Activated T-helper 2 cell treated with anti-CD3 and anti-CD28 coated beads, Interferon-gamma antibody, Interleukin-2, Interleukin-4, amounts not matched to agents 10 μg/mL and 5 μg/mL and 100 μg/mL, durations not matched to agents 14 hours and 24 hours and 36 hours (primary cell): Measurements from ENCODE around the gene SPCS2. TPM values are rescaled to one million over a fixed set of nuclear protein-coding genes. Genes with fewer than 3 reads are reported as not detected.

Experiments
- DNase-seq: peaks from one replicate; pipeline ENCODE4 v3.0.0; 2021; ENCODE audit warnings: low spot score
- H3K27ac Mint-ChIP-seq: one replicate; pipeline ENCODE4 v1.8.0; 2021; ENCODE audit warnings: mixed read lengths
- H3K27me3 Mint-ChIP-seq: one replicate; pipeline ENCODE4 v1.8.0; 2021; ENCODE audit warnings: low read depth, mixed read lengths
- H3K36me3 Mint-ChIP-seq: one replicate; pipeline ENCODE4 v1.8.0; 2021; ENCODE audit warnings: low read depth, mixed read lengths
- H3K4me1 Mint-ChIP-seq: one replicate; pipeline ENCODE4 v1.8.0; 2021; ENCODE audit warnings: low read depth, mixed read lengths
- H3K4me3 Mint-ChIP-seq: one replicate; pipeline ENCODE4 v1.8.0; 2021; ENCODE audit warnings: low read depth, mild to moderate bottlenecking, moderate library complexity, mixed read lengths
- H3K9me3 Mint-ChIP-seq: one replicate; pipeline ENCODE4 v1.8.0; 2021; ENCODE audit warnings: mixed read lengths
- intact Hi-C: fragments of 100-400 bp; cut with micrococcal nuclease; formaldehyde crosslinking; loops from one replicate; pipeline ENCODE4 v1.15.1; 2023
- total RNA-seq: library from RNA; stranded (reverse); gene quantifications from 2 replicates; pipeline ENCODE4 v1.2.3, GENCODE V29; 2022

Gene SPCS2
- total RNA-seq, 1 donor from 2014 or later: 169 TPM

GRCh38 chr11:74933765-74934164 is 15.3 kb upstream of the SPCS2 start:
- intact Hi-C loops: loop anchor here (2.0 kb wide), 1 partner anchor 15 kb away; the partner anchor contains the start of genes SPCS2 and XRRA1
- Mint-ChIP-seq H3K4me3 (no peak overlapping the region), H3K27me3 (no peaks in the 10 kb centered on the region), H3K36me3 (peaks cover 24% of the 10 kb centered on the region), H3K4me1 (peaks cover 21% of the 10 kb centered on the region), H3K9me3 (no peaks in the 10 kb centered on the region), H3K27ac (no peak overlapping the region)
- no peak for DNase-seq

DNA sequence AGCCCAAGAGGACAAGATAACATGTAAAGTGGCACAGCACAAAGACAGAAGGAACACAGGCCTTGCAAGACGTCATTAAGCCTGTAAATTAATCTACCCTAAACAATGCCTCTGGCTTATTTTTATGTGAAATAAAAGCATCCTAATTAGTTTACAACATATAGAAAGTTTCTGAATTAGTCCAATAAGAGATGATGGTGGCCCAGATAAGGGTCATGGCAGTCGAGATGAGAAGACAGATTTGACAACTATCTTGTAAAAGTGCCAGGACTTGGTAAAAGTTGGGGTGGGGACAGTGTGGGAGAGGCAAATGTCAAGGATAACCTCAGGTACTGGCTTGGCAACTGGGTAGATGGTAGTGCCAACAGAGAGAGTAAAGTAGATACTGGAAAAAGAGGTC is 13.8 kb upstream of the SPCS2 start:
- H3K27me3 Mint-ChIP-seq: no peaks in the 10 kb centered on the region
- no peak for DNase-seq
- H3K4me1 Mint-ChIP-seq: peaks cover 21% of the 10 kb centered on the region
- H3K9me3 Mint-ChIP-seq: no peaks in the 10 kb centered on the region
- H3K27ac Mint-ChIP-seq: no peak overlapping the region
- no peak overlapping the region for H3K4me3 Mint-ChIP-seq
- H3K36me3 Mint-ChIP-seq: peaks cover 26% of the 10 kb centered on the region
- intact Hi-C loops: no loop called here

- DNase-seq: no peak
- Mint-ChIP-seq H3K4me3 (no peak overlapping the region), H3K36me3 (peaks cover 29% of the 10 kb centered on the region), H3K4me1 (peaks cover 21% of the 10 kb centered on the region), H3K27me3 (no peaks in the 10 kb centered on the region), H3K27ac (no peak overlapping the region), H3K9me3 (no peaks in the 10 kb centered on the region)
- intact Hi-C loops: no loop called here
Observed at GRCh38 chr11:74936087-74936486, 13.0 kb upstream of the SPCS2 start.

- Mint-ChIP-seq H3K27me3 (no peaks in the 10 kb centered on the region), H3K36me3 (peaks cover 29% of the 10 kb centered on the region), H3K4me1 (peaks cover 20% of the 10 kb centered on the region), H3K4me3 (no peak overlapping the region), H3K9me3 (no peaks in the 10 kb centered on the region), H3K27ac (no peak overlapping the region)
- DNase-seq: no peak
- intact Hi-C loops: no loop called here
Observed at GRCh38 chr11:74936976-74937375, 12.1 kb upstream of the SPCS2 start.

GRCh38 chr11:74937696-74938475 is 11.2 kb upstream of the SPCS2 start:
- intact Hi-C loops: no loop called here
- H3K36me3 Mint-ChIP-seq: peaks cover 29% of the 10 kb centered on the region
- no peak overlapping the region for H3K27ac Mint-ChIP-seq
- peaks cover 15% of the 10 kb centered on the region for H3K4me1 Mint-ChIP-seq
- H3K4me3 Mint-ChIP-seq: no peak overlapping the region
- no peaks in the 10 kb centered on the region for H3K27me3 Mint-ChIP-seq
- no peak for DNase-seq
- H3K9me3 Mint-ChIP-seq: no peaks in the 10 kb centered on the region

- Mint-ChIP-seq H3K4me3 (no peak overlapping the region), H3K27me3 (no peaks in the 10 kb centered on the region), H3K4me1 (peaks cover 23% of the 10 kb centered on the region), H3K27ac (no peak overlapping the region), H3K36me3 (peaks cover 13% of the 10 kb centered on the region), H3K9me3 (no peaks in the 10 kb centered on the region)
- intact Hi-C loops: loop anchor here (10.0 kb wide), 1 partner anchor 547 kb away; the partner anchor contains the start of gene PGM2L1
- no peak for DNase-seq
Observed at GRCh38 chr11:74941492-74941891, 7.6 kb upstream of the SPCS2 start.

DNA sequence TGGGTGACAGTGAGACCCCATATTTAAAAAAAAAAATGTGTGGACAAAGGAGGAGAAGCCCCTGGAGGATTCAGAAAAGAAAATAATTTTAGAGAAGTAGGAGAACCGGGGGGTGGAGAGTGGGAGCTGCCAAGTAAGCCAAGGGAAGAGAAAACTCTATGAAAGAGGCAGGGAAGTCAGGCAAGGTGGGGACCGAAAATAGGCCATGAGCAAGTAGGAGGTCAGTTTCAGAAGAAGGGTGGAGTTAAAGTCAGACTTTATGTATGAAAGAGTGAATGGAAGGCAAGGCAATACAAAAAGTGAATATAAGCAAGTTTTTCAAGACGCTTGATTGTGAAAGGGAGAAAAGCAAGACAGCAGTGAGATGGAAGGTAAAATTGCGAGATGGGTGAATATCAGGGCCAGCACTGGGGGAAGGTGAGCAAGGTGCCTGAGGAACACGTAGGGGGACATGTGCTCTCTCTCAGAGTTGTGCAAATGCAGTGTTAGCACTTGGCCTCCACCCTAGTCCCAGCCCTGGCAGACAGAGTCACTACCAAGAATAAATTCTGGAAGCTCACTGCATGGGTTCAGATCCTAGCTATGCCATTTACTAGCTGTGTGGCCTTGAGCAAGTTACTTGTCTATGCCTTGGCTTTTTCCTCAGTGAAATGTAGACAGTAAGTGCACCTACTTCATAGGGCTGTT is 6.8 kb upstream of the SPCS2 start:
- Mint-ChIP-seq H3K27ac (peak overlapping the region; percentile 50), H3K27me3 (no peaks in the 10 kb centered on the region), H3K36me3 (peaks cover 10% of the 10 kb centered on the region), H3K4me1 (peaks cover 23% of the 10 kb centered on the region), H3K9me3 (no peaks in the 10 kb centered on the region), H3K4me3 (no peak overlapping the region)
- intact Hi-C loops: loop anchor here (10.0 kb wide), 1 partner anchor 547 kb away; the partner anchor contains the start of gene PGM2L1
- no peak for DNase-seq

GRCh38 chr11:74948546-74948897 is 544 bp upstream of the SPCS2 start:
- H3K4me1 Mint-ChIP-seq: peaks cover 39% of the 10 kb centered on the region
- no peak for DNase-seq
- no peaks in the 10 kb centered on the region for H3K9me3 Mint-ChIP-seq
- peaks cover 35% of the 10 kb centered on the region for H3K36me3 Mint-ChIP-seq
- H3K27ac Mint-ChIP-seq: peak overlapping the region; percentile 94
- H3K27me3 Mint-ChIP-seq: no peaks in the 10 kb centered on the region
- peak overlapping the region; percentile 95 for H3K4me3 Mint-ChIP-seq
- intact Hi-C loops: loop anchor here (2.0 to 10.0 kb wide), 2 partner anchors 16 to 554 kb away; partner anchors contain the start of gene PGM2L1

- H3K4me1 Mint-ChIP-seq: peaks cover 44% of the 10 kb centered on the region
- no peak for DNase-seq
- intact Hi-C loops: loop anchor here (1.0 to 10.0 kb wide), 3 partner anchors 17 to 555 kb away; partner anchors contain the start of genes NEU3 and PGM2L1
- H3K9me3 Mint-ChIP-seq: no peaks in the 10 kb centered on the region
- peak overlapping the region; percentile 94 for H3K27ac Mint-ChIP-seq
- H3K36me3 Mint-ChIP-seq: peaks cover 44% of the 10 kb centered on the region
- H3K27me3 Mint-ChIP-seq: no peaks in the 10 kb centered on the region
- peak overlapping the region; percentile 95 for H3K4me3 Mint-ChIP-seq
Observed at GRCh38 chr11:74949753-74950137, 679 bp downstream of the SPCS2 start.

- peaks cover 41% of the 10 kb centered on the region for H3K4me1 Mint-ChIP-seq
- H3K4me3 Mint-ChIP-seq: peak overlapping the region; percentile 95
- no peaks in the 10 kb centered on the region for H3K9me3 Mint-ChIP-seq
- DNase-seq: no peak
- peak overlapping the region; percentile 94 for H3K27ac Mint-ChIP-seq
- no peaks in the 10 kb centered on the region for H3K27me3 Mint-ChIP-seq
- intact Hi-C loops: no loop called here
- peaks cover 50% of the 10 kb centered on the region for H3K36me3 Mint-ChIP-seq
Observed at GRCh38 chr11:74950374-74950969, 1.4 kb downstream of the SPCS2 start.

- intact Hi-C loops: no loop called here
- Mint-ChIP-seq H3K4me1 (peaks cover 45% of the 10 kb centered on the region), H3K36me3 (peaks cover 50% of the 10 kb centered on the region), H3K4me3 (peak overlapping the region; percentile 95), H3K9me3 (no peaks in the 10 kb centered on the region), H3K27me3 (no peaks in the 10 kb centered on the region), H3K27ac (peak overlapping the region; percentile 35)
- no peak for DNase-seq
Observed at GRCh38 chr11:74951226-74951625, 2.2 kb downstream of the SPCS2 start.

DNA sequence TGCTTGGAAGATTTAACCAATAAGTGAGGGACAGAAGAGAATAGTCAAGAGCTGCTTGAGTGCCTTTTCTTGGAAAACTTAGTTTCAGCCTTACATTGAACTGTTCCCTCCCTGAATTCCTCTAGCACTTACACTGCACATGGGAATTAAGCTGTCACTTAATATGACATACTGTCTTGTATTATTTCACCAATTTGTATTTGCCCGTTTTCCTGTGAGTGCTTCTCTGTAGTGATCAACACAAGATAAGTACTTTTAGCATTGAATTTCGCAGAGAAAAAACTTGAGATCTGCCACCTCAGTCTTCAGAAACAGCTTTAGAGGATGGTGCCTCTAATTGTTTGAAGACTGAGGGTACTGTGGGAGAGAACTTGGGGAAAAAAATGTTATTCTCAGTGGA is 3.7 kb downstream of the SPCS2 start:
- Mint-ChIP-seq H3K4me1 (peaks cover 50% of the 10 kb centered on the region), H3K4me3 (no peak overlapping the region), H3K9me3 (no peaks in the 10 kb centered on the region), H3K27me3 (no peaks in the 10 kb centered on the region), H3K36me3 (peaks cover 58% of the 10 kb centered on the region), H3K27ac (no peak overlapping the region)
- intact Hi-C loops: no loop called here
- no peak for DNase-seq

DNA sequence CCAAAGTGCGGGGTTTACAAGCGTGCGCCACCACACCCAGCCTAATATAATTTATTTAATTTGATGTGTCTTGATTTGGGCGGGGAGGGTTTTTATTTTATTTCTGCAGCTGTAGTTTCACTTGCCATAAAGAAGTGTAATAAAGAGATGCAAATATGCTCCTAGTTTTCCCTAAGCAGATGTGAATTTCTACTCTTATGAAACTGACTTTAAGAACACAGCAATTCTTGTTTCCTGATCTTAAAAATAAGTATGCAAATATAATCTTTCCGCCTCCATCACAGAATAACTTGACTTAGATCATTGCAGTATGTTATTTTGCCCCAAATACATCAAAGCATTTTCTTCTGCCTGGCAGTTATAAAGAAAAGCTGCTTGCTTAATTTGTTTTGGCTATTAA is 4.4 kb downstream of the SPCS2 start:
- Mint-ChIP-seq H3K4me3 (no peak overlapping the region), H3K27ac (no peak overlapping the region), H3K36me3 (peaks cover 62% of the 10 kb centered on the region), H3K27me3 (no peaks in the 10 kb centered on the region), H3K9me3 (no peaks in the 10 kb centered on the region), H3K4me1 (peaks cover 53% of the 10 kb centered on the region)
- intact Hi-C loops: no loop called here
- no peak for DNase-seq
